GM18520 (cell line): Measurements from ENCODE around the gene COP1.

ENCODE experiments used
- ATAC-seq: cut with Tn5 transposase; IDR thresholded peaks from one replicate; pipeline ENCODE4 v1.9.1; 2021; ENCODE audit not compliant: unreplicated experiment

The COP1 gene

GRCh38 chr1:176201568-176201967, 5.5 kb downstream of the COP1 start:
- no peak for ATAC-seq

- no peak for ATAC-seq
Measured at GRCh38 chr1:176199707-176200106, 7.4 kb downstream of the COP1 start.

- no peak for ATAC-seq
Measured at GRCh38 chr1:176198413-176198812, 8.7 kb downstream of the COP1 start.

GRCh38 chr1:176196728-176197127, 10.4 kb downstream of the COP1 start:
- no peak for ATAC-seq

- ATAC-seq, result no peak
Measured at GRCh38 chr1:176195547-176195946, 11.5 kb downstream of the COP1 start.

GRCh38 chr1:176193663-176194062, 13.4 kb downstream of the COP1 start:
- no peak for ATAC-seq

- ATAC-seq, result peak; percentile 96
Measured at GRCh38 chr1:176193023-176193422, 14.1 kb downstream of the COP1 start.

GRCh38 chr1:176188604-176189003, 18.5 kb downstream of the COP1 start:
- no peak for ATAC-seq

- ATAC-seq, result no peak
Measured at GRCh38 chr1:176187001-176187400, 20.1 kb downstream of the COP1 start.

- ATAC-seq, result peak; percentile 60
Measured at GRCh38 chr1:176183618-176184017, 23.5 kb downstream of the COP1 start.

- ATAC-seq, result no peak
Measured at GRCh38 chr1:176178316-176178715, 28.8 kb downstream of the COP1 start.

GRCh38 chr1:176177764-176178163, 29.3 kb downstream of the COP1 start:
- ATAC-seq, result peak; percentile 83

- ATAC-seq, result no peak
Measured at GRCh38 chr1:176174108-176174507, 33.0 kb downstream of the COP1 start.

GRCh38 chr1:176172215-176172614, 34.9 kb downstream of the COP1 start:
- ATAC-seq, result no peak

- ATAC-seq, result no peak
Measured at GRCh38 chr1:176167210-176167609, 39.9 kb downstream of the COP1 start.

- no peak for ATAC-seq
Measured at GRCh38 chr1:176165573-176165972, 41.5 kb downstream of the COP1 start.

GRCh38 chr1:176164014-176164678, 42.9 kb downstream of the COP1 start:
- no peak for ATAC-seq

- no peak for ATAC-seq
Measured at GRCh38 chr1:176159993-176160392, 47.1 kb downstream of the COP1 start.

GRCh38 chr1:176157995-176158394, 49.1 kb downstream of the COP1 start:
- no peak for ATAC-seq

- ATAC-seq, result no peak
Measured at GRCh38 chr1:176149939-176150807, 56.9 kb downstream of the COP1 start.

GRCh38 chr1:176144526-176144925, 62.6 kb downstream of the COP1 start:
- ATAC-seq, result no peak

- no peak for ATAC-seq
Measured at GRCh38 chr1:176142973-176143372, 64.1 kb downstream of the COP1 start.
